ENCODE data around the gene PDXP. TPM values are rescaled to one million over a fixed set of nuclear protein-coding genes. Genes with fewer than 3 reads are reported as not detected.
A peak's percentile ranks its signal among the peaks of the same experiment; 100 is the strongest.
"Not testable (repeated sequence)": the region's sequence is repeated elsewhere in the genome, so short reads cannot be mapped to it uniquely, and the experiment has no call there.

Gene PDXP, protein sequence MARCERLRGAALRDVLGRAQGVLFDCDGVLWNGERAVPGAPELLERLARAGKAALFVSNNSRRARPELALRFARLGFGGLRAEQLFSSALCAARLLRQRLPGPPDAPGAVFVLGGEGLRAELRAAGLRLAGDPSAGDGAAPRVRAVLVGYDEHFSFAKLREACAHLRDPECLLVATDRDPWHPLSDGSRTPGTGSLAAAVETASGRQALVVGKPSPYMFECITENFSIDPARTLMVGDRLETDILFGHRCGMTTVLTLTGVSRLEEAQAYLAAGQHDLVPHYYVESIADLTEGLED
- 10 to 100 TPM; 37.7 to 50.7 TPM for total RNA-seq
- long read RNA-seq, transcript PDXP-201 (2 exons, 2,010 nt), result major isoform, 187 of 188 reads
- long read RNA-seq, partial matches to known transcripts, result 0 of 188 reads
- long read RNA-seq, other reads (novel, unspliced or antisense), result 1 of 188 reads

DNA sequence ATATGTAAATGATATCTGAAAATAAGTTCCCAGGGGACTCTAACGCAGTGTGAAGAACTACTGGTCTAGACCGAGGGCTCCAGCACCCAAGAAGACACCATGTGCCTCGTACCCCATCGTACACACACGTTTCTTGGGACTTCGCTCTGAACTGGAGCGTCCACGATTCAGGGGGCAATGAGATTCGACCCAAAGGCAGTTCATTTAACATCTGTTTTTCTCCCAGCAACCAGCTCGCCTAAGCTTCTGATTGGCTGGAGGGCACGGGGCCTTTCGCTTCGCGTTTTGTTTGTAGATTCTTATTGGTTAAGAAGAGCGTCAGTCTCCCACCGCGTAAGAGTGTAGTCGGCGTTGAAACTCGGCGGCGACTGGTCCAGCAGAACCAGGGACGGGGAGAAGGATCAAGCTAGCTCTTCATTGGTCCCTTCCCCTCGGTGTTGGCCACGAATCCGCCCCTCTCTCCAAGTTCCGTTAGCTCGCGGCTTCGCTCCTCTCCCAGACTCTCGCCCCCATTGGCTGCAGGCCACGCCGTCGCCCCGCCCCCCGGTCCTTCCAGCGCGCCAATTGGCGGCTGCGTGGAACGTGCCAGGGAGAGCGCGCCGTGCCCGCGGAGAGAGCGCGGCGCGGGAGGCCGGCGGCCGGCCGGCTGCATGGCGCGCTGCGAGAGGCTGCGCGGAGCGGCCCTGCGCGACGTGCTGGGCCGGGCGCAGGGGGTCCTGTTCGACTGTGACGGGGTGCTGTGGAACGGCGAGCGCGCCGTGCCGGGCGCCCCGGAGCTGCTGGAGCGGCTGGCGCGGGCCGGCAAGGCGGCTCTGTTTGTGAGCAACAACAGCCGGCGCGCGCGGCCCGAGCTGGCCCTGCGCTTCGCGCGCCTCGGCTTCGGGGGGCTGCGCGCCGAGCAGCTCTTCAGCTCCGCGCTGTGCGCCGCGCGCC is at the start of gene PDXP:
PDXP (plus strand) TSS at position 591 of the 933 bp plus-strand sequence; CDS start at position 651, 60 bp downstream.
- DNase-seq (peak; percentile 98 to 100), ATAC-seq (peak; percentile 74)
- intact Hi-C loops (cut with DNase I, micrococcal nuclease), result no loop called here

DNA sequence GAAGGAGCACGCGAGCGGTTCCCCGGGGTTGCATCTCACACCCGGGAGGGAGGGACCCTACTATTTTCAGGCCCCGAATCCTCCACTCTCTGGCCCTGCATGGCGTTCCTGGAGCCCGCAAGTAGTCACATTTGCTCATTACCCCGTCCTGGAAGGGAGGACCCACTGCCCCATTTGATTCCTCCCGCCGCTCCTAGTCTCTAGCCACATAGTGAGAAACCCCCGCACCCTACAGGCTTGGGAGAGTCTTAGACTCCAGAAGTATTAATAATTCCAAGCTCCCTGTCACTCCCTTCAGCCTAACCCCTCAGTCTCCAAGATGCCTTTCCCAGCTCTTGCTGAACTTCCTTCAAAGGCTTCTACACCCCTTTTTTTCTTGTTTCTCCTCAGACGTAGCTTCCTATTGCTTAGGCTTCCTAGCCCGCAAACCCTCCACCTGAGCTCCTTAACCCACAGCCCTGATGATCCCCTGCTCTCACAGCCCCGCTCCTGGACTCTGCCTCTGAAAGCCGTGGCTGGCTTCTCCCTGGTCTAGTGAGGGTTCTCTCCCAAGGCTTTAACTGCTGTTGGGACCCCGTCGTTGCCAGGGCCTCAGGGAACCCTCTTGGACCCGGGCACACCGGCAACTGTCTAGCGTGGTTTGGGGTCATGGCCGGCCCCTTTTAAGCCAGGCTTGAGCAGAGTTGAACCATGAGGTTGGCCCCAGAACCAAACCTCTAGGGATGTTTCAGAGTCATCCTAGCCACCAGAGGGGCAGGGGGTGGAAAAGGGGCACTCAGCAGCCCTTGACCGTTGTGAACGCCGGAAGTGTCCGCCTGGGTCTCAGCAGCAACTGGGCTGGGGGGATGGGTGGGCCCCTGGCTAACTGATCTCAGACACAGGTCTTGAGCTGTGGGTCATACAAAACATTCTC is 49.0 kb upstream of the PDXP start:
- intact Hi-C loops (cut with DNase I, micrococcal nuclease), result no loop called here
- DNase-seq (no peak), ATAC-seq (no peak)

DNA sequence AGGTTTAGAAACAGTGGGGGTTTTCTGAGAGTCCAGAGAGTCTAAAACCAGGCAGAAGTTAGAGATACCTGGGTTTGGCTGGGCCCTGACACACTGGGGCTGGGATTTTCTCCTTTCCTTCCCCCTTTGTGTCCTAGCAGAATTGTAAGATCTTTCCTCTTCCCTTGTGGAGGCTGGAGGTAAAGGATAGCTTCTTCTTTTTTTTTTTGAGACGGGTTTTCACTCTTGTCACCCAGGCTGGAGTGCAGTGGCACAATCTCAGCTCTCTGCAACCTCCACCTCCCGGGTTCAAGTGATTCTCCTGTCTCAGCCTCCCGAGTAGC is 48.4 kb upstream of the PDXP start:
- DNase-seq; ATAC-seq; intact Hi-C loops (cut with DNase I, micrococcal nuclease): not testable (repeated sequence)

DNA sequence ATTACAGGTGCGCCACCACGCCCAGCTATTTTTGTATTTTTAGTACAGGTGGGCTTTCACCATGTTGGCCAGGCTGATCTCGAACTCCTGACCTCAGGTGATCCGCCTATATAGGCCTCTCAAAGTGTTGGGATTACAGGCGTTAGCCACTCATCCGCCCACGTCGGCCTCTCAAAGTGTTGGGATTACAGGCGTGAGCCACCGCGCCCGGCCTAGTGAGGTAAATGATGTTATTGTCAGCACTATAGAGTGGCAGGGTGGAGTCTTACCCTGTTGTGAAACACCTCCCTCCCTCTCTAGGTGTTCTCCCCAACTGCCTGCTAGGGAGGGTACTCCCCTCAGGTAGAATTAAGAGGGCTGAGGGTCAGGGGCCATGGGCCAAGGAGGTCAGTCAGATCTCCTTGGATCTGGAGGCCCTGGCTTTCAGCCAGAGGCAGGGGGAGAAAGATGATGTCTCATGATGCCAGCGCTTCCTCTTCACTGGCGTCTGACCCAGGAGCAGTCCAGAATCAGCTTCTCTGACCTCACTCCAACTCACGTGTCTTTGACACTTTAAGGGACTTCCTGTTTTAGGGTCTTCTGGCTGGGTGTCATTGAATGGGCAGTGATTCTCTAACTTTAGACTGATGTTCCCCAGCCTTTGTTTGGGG is 47.9 kb upstream of the PDXP start:
- DNase-seq (peak; percentile 69 to 78), ATAC-seq (peak; percentile 36)
- intact Hi-C loops (cut with DNase I, micrococcal nuclease), result no loop called here

DNA sequence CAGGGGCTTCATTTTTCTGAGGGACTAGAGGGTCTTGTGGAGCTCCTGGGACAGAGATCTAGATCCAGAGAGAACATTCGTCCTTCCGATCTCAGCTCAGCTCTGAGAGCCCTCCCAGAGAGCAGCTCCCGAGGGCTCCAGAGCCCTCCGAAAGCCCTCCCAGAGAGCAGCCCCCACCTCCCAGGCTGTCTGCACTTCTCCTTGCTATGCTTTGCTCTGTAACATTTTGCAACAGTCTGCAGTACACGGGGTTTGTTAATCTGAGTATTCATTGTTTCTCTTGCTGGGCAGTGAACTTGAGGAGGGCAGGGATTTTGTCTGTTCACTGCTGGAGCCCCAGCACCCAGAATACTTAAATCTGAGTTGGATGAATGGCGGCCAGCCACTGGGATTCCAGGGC is 47.3 kb upstream of the PDXP start:
- no peak for DNase-seq
- intact Hi-C loops (cut with DNase I, micrococcal nuclease), result no loop called here
- ATAC-seq, result no peak

DNA sequence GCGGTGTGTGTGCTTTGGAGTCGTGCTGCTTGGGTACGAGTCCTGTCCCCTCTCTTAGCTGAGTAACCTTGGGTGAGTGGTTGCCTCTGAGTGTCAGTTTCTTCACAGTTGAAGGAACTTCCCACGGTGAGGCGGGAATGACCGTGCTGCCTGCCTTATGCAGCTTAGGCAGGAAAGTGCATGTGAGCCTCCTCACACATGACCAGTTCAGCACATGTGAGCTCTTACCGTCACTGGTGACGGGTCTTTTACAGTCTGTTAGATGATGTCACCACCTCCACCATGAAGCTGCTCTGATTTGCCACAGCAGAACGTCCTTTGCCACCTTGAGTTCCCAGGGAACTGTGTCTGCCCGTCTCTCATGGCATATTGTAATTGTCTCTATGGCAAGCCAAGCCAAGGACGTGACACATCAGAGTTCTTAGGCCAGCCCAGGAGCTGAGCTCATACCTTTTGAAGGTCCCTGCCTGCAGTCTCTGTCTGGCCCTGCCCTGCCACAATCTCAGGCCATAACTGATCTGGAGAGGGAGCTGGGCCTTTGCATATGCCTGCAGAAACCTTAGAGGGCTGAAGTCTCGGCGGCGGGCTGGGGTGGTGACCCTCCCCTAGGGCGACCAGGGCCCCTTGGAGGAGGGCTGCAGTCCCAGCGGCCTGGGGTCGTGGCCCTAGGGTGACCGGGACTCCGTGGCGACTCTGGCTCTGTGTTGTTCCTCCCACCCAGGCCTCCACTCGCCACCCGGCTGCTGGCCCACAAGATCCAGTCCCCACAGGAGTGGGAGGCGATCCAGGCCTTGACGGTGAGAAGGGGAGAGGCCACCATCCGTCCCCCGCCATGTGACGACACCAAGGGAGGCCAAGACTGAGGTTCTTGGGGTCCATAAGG is 42.1 kb upstream of the PDXP start:
- ATAC-seq, result no peak
- DNase-seq, result no peak
- intact Hi-C loops (cut with DNase I, micrococcal nuclease), result no loop called here

DNA sequence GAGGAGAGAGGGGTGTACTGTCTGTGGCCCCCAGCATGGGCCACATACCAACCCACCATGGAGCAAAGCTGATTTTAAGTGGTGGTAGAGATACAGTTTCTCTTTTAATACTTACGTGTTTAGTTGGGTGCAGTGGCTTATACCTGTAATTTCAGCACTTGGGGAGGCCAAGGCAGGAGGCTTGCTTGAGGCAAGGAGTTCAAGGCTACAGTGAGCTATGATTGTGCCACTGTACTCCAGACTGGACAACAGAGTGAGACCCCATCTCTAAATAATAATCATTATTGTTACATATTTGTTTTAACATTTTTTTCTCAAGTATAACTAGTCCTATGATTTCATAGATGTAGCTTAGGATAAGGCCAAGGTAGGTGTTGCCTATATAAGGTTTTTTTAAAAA is 41.1 kb upstream of the PDXP start:
- ATAC-seq (no peak), DNase-seq (no peak)
- intact Hi-C loops (cut with DNase I, micrococcal nuclease), result no loop called here

DNA sequence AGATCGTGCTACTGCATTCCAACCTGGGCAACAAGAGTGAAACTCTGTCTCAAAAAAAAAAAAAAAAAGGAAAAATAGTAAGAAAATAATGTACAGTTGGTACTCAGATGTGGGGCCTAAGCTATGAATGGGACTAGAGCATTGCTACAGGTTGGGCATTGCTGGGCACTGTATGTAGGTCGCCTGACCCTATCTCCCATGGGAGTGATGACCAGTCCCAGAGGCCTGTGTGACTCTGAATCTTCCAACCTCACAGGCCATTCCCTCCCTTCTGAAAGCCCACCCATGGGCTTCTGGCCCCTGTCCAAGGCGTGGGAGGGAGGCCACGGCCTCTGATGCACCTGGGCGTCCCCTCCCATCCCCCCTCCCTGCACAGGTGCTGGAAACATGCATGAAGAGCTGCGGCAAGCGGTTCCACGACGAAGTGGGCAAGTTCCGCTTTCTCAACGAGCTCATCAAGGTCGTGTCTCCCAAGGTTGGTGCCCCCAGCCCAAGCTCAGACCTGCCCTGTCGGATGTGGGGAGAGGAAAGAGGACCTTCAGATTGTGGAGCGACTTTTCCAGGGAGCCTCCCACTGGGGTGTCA is 40.4 kb upstream of the PDXP start:
- intact Hi-C loops (cut with DNase I, micrococcal nuclease), result no loop called here
- DNase-seq (no peak), ATAC-seq (no peak)

DNA sequence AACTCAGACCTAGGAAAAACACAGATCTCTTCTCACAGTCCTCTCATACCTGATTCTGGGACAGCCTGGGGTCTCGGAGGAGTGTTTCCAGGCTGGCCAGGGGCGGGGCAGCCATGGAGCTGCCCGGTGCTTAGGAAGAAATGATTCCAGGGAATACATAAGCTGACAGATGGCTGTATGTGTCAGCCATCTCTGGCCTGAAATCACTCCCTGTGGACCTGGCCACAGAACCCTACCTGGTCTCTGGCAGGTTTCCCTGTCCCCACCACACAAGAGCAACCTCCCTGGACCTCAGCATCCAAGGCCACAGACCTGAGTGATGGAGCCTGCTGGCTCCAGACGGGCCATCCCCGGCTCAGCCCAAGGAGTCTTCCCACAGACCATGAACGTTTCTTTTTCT is 39.8 kb upstream of the PDXP start:
- no peak for ATAC-seq
- intact Hi-C loops (cut with DNase I, micrococcal nuclease), result no loop called here

DNA sequence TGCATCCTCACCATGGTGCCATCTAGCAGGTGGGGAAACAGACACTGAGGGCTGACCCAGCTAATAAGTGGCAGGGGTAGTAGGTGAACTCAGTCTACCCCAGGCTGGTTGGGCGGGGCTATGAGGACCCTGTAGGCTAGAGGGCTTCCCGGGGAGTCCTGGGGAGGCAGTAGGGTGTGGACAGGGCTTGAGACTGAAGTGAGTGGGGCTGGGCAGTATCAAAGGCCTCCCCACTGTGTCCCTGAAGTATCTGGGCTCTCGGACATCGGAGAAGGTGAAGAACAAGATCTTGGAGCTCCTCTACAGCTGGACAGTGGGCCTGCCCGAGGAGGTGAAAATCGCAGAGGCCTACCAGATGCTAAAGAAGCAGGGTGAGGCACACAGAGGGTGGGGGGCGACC is 38.5 kb upstream of the PDXP start:
- DNase-seq, result no peak

More for the DNA sequence above, 39.8 kb upstream of the PDXP start:
- DNase-seq, result no peak

DNA sequence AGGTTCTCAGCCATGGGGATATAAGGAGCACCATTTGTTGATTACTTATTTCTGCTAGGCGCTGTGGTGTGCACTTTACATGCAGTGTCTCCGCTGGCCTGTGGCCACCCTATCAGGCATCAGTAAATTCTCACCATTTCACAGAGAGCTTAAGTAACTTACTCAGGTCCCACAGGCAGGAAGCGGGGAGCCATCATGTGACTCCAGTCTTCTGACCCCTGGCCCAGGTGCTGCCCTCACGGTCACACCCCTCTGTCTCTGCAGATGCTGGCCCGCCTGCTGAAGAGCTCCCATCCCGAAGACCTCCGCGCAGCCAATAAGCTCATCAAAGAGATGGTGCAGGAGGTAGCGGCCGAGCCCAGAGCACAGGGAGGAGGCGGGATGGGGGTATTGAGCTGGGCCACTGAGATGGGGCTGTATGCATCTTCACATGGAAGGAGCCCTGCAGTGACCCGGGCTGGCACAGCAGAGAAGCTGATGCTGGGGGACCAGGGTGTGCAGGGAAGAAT is 37.1 kb upstream of the PDXP start:
- intact Hi-C loops (cut with DNase I, micrococcal nuclease), result loop anchor here in 1 of 2 donors (5.0 kb wide), 1 partner anchor 61 kb away; no protein-coding TSS in a partner anchor
- no peak for DNase-seq
- ATAC-seq, result no peak

More for the DNA sequence above, 38.5 kb upstream of the PDXP start:
- intact Hi-C loops (cut with DNase I, micrococcal nuclease), result loop anchor here in 1 of 2 donors (5.0 kb wide), 1 partner anchor 62 kb away; no protein-coding TSS in a partner anchor
- no peak for ATAC-seq

DNA sequence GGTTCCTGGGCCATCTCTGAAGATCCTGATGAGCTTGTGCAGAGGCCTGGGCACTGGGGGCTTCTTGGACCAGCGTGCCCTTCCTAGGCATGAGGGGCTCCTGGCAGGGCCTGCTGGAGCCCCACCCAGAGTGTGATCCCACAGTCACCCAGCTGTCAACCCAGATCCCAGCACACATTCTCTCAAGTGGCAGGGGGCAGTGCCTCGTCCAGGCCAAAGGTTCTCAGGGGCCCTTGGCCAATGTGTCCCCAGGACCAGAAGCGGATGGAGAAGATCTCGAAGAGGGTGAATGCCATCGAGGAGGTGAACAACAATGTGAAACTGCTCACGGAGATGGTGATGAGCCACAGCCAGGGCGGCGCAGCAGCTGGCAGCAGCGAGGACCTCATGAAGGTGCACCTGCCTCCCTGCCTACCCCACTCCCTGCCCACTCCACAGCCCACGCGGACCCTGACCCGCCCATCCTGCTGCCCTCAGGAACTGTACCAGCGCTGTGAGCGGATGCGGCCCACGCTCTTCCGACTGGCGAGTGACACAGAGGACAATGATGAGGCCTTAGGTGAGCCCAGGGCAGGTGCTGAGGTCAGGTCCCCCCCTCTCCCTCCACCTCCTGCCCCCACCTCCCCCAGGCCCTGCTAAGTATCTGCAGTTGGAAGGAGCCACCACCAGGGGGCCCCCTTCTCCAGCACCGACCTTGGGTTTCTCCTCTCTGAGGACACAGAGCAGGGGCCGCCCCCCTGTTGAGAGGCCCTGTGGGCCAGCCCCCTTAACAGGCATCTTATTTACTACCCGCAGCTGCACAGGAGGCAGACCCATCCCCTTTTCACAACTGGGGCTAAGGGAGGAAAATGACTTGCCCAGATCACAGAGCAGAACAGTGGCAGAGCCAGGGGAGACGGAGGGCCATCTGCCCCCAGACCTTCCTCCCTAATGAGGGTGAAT is 35.2 kb upstream of the PDXP start:
- ATAC-seq (peak; percentile 59), DNase-seq (peak; percentile 65 to 72)
- intact Hi-C loops (cut with DNase I, micrococcal nuclease), result loop anchor here in 1 of 2 donors (5.0 kb wide), 1 partner anchor 59 kb away; no protein-coding TSS in a partner anchor

DNA sequence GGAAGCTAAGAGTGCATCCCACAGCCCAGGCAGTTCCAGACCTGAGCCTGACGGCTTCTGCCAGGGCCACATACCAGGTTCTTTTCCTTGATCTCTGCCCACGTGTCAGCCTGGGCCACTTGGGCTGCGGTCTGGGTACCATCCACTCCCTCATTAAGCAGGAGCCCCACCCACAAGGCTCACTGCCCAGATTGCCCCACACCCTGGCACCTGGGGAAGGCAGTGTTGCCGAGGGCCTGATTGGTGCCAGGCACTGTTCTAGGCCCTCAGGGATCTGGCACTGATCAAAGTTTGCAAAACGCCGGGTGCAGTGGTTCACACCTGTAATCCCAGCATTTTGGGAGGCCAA is 34.5 kb upstream of the PDXP start:
- ATAC-seq (peak; percentile 82), DNase-seq (peak; percentile 77 to 88)
- intact Hi-C loops (cut with DNase I, micrococcal nuclease), result loop anchor here in 1 of 2 donors (5.0 kb wide), 1 partner anchor 58 kb away; no protein-coding TSS in a partner anchor

DNA sequence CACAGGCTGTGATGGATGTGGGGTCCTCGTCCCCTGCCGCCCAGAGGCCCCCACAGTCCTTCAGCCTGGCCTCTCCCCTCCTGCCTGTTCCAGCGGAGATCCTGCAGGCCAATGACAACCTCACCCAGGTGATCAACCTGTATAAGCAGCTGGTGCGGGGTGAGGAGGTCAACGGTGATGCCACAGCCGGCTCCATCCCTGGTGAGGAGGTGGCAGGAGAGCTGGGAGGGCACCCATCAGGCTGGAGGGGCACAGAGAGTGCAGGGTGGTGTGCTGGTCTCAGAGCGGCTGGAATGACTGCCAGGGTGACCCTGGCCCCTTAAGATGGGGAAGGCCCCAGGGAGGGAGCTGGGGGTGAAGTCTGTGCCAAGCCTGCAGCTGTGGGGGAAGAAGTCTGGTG is 33.6 kb upstream of the PDXP start:
- intact Hi-C loops (cut with DNase I, micrococcal nuclease), result loop anchor here in 1 of 2 donors (5.0 kb wide), 1 partner anchor 57 kb away; no protein-coding TSS in a partner anchor
- ATAC-seq, result no peak
- no peak for DNase-seq

DNA sequence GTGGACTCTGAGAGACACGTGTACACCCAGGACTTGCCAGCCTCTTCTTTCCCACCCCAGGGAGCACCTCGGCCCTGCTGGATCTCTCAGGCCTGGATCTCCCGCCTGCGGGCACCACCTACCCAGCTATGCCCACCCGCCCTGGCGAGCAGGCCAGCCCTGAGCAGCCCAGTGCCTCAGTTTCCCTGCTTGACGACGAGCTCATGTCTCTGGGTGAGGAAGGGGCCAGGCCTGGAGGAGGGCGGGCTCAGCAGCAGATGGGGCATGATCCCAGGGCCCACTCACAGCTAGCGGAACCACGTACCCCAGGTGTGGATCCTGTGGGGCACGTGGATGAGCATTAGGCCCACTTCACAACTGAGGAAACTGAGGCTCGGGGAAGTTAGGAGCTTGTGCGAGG is 32.8 kb upstream of the PDXP start:
- ATAC-seq, result no peak
- intact Hi-C loops (cut with DNase I, micrococcal nuclease), result no loop called here
- no peak for DNase-seq

DNA sequence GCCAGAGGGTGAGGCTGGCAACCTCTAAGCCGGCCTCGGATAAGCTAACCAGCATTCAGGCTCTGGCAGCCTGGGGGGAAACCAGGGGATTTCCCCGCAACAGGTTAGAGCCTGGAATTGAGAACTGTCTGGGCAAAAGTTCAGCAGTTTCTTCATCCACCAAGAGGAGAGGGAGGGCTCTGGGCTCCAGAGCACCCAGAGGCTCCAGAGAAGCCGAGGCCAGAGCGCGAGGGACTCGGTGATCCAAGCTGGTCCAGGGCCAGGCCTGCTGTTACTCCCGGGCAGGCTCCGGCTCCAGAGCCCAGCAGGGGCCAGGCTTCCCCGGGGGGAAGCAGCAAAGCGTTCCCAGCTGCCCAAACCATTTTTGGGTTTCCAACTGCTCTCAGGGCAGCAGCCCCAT is 32.4 kb upstream of the PDXP start:
- intact Hi-C loops (cut with DNase I, micrococcal nuclease), result no loop called here
- DNase-seq (peak; percentile 53 to 79), ATAC-seq (no peak)

All from left colon (tissue), 2 donors.